ENCODE results near the gene PDE8A.

- TF ChIP-seq CTCF (tag by site-specific recombination; IDR thresholded peaks at IDR 0.05) (no peak), ZNF398 (tag by site-specific recombination; IDR thresholded peaks at IDR 0.05) (no peak), PRDM10 (tag by site-specific recombination; IDR thresholded peaks at IDR 0.05) (no peak), ZNF639 (tag by site-specific recombination; IDR thresholded peaks at IDR 0.05) (no peak), HOXA7 (CRISPR knock-in tag; IDR thresholded peaks at IDR 0.05; ENCODE audit: borderline replicate concordance) (no peak), ZNF544 (tag by site-specific recombination; IDR thresholded peaks at IDR 0.05) (no peak), REST (tag by site-specific recombination; IDR thresholded peaks at IDR 0.05) (no peak), ZNF280C (tag by site-specific recombination; IDR thresholded peaks at IDR 0.05) (no peak), ZNF664 (tag by site-specific recombination; IDR thresholded peaks at IDR 0.05) (no peak)
Observed at GRCh38 chr15:85033148-85033547, 51.5 kb downstream of the PDE8A start.
